Superior temporal gyrus (tissue), 1 donor: ENCODE measurements around the gene C2CD4A.
"Not testable (repeated sequence)": the region's sequence is repeated elsewhere in the genome, so short reads cannot be mapped to it uniquely, and the experiment has no call there.

ENCODE experiments used
- DNase-seq: peaks from one replicate; pipeline ENCODE4 v3.0.0-alpha.2; 2016; ENCODE audit errors: extremely low spot score

Gene C2CD4A, protein sequence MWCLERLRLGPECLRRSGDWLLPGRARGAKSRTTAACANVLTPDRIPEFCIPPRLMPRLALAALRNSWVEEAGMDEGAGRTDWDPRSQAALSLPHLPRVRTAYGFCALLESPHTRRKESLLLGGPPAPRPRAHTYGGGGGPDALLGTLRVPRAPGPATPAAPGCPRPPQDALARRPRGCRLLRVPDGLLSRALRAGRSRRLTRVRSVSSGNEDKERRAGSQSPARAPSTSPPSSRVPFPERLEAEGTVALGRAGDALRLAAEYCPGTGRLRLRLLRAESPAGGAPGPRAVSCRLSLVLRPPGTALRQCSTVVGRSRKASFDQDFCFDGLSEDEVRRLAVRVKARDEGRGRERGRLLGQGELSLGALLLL

DNA sequence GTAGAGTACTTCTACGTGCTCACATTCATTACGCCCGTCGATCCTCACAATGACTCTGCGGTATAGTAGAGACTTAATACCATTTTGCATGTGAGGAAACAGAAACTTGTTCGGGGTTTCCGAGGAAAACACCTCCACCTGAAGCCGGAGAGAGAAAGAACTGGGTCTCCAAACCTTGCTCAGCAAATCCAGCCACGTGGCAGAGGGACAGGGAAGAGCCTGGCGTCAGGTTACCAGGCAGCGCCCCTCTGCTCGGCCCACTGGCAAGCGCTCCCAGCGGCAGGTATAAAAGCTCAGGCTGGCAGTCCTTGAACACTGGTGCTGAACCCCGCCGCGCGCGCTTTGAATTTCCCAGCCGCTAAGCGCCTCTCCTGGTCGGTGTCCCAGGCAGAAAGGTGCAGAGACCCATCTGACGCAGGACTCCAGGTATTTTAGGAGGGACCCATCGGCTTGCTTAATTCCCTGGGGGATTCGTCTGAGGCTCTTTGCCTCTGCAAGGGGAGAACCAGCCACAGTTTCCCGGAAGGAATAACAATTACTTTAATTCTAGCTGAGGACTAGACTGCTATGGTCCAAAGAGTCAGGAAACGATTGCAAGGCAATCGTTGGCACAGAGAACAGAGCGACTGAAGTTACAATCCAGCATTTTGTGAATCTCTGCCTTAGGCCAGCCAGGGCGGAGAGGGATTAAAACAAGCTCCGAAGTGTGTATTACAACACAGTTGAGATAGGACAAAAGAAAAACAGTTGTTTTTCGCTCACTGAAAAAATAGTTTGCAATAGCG, at the start of gene C2CD4A:
TSS of gene C2CD4A (plus strand) at position 315 of the 785 bp plus-strand sequence. CDS start 637 bp downstream, outside the sequence.
- peak; percentile 45 for DNase-seq

DNA sequence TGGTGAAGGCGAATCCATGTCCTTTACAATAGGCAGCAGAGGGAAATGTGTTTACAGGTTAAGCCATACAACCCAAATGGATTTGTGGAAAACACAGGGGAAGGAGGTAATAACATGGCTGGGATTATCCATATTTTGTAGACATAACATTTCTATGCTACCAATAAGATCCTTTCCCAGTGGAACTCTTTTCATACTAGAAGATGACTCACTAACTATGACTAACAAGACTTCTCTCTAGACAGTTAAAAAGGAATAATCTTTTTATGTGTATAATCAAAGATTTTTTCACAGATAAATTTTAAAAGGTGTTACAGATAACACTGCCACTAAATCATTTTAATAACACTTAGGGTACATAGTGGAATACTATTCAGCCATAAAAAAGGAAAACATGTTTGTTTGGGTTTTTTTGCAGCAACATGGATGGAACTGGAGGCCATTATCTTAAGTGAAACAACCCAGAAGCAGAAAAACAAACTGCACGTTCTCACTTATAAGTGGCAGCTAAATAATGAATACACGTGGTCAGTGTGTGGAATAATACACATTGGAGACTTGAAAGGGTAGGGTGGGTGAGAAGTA, 46.1 kb upstream of the C2CD4A start:
- DNase-seq = no peak

DNA sequence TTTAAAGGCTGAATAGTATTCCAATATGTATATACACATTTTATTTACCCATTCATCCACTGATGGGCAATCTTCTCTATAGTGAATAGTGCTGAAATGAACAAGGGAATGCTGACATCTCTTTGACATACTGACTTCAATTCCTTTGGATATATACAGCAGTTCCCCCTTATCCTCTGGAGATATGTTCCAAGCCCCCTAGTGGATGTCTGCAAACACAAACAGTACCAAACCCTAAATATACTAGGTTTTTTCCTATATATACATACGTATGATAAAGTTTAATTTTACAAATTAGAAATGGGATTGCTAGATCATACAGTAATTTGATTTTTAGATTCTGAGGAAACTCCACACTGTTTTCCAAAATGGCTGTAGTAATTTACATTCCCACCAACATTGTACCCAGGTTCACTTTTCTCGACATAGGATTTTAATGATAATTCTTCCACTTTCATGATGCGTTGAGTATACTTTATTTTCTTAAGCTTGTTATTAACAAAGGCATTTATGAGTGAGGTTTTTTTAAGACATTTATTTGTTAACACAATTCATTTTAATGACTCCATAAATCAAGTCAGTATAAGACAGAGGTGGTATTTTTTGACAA, 44.7 kb upstream of the C2CD4A start:
- no peak for DNase-seq

DNA sequence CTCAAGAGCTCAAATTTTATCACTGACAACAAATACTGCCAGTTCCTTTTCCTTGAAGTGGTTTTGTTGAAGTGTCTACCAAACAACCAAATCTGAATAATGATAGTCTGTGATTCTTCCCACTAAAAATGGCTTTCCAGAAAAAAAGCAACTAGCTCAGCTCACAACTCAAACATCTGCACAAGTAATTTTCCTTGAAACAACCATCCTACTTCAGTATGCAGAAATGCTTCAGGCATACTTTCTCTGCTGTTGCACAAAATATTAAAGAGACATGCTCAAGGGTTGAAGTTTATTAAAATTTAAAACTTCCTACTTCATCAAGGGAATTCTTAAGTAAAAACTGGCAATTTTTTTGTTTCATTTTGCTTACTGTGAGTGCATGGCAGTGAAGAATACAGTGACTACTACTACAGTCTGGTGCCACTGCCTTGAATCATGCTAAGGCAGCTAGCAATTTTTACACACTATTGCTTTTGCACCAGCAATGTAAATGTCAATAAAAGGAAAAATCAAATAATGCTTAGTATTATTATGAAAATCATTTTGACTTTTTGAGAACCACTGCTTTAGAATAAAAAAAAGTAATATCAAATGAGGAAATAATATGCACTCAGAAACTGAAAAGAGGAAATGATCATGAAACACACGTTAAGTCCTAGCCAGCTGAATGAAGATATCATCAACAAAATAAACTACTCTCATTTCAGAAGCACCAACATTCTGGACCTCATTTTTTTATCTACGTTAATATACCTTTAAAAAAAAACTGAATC, 40.1 kb upstream of the C2CD4A start:
- no peak for DNase-seq

DNA sequence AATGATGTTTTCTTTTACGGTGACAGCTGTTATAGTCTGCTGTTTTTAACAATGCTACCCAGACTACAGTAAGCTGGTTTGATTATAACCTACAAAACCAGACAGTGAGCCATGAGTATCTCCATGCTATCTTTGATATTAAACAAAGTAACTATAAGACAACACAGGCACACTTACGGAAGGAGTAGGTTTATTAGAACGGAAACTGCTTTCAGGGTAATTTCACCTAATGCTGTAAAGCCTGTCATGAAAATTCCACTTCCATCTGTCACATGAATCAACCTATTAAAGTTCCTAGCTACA, 39.6 kb upstream of the C2CD4A start:
- no peak for DNase-seq

DNA sequence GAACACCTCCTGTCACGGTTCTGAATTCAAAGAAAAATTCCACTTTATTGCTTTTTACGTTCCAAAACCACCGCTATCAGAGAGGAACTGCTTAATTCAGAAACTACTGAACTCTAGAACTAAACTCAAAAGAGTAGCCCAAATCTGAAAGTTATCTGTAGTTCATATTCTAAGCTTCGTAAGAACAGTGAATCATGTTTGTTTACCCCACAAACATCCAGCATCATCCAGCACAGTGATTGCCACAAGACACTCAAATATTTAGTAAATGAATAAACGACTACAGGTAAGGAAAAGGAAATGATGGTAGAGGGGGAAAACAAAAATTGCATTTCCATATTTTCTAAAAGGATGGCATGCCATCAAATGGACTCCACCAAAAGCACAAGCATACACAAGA, 38.9 kb upstream of the C2CD4A start:
- no peak for DNase-seq

DNA sequence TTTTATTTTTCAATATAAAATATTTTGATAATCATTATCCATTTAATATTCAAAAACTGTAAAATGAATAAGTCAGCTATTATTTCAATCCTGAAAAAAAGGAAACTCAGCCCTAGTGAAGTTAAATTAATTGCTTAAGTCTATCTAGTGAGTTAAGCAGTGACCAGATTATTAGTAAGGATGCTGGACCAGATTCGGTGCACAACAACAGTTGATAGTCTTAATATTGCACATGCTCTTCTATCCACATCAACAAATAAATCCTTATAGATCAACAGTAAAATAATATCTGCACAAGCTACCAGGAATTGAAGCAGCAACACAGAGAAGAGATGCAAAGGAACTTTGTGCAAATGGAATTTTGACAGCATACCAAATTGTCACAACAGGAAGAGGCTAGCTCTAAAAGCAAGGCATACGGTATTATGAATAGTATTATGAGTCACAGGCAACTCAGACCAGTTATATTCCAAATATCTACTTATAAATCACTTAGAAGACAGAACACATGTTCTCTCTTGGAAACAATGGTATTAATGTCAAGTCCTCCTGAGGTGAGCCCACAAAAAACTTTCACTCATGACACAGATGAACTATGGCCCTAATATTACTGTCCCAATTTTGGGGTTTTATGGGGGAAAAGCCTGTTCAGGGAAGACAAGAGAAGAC, 31.4 kb upstream of the C2CD4A start:
- no peak for DNase-seq

DNA sequence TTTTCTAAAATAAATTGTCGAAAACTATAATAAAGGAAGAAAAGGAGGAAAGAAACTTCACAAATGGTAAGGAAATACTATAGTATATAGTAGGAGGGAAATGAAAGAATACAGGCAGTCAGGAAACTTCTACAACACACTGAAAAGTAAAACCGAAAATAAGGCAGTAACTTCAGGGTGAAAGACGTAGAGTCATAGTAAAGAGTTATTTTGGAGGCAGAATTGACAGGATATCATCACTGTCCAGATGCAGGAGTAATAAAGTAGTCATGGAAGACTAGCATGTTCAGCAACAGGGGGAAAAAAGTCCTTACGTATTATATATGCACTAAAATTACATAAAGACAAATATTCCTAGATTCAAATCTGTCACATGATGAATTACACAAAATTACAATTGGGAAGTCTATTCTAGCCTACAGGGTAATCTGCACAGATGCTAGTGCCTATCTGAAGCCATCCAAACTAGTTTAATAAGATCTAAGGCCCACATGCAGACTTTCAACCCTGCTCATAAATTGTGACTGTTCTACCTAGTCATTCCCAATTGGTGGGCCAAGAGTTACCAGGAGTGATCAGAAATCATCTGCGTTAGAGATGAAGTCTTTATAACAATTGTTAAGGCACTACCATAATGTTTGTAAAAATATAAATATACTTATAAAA, 20.6 kb upstream of the C2CD4A start:
- DNase-seq = no peak

DNA sequence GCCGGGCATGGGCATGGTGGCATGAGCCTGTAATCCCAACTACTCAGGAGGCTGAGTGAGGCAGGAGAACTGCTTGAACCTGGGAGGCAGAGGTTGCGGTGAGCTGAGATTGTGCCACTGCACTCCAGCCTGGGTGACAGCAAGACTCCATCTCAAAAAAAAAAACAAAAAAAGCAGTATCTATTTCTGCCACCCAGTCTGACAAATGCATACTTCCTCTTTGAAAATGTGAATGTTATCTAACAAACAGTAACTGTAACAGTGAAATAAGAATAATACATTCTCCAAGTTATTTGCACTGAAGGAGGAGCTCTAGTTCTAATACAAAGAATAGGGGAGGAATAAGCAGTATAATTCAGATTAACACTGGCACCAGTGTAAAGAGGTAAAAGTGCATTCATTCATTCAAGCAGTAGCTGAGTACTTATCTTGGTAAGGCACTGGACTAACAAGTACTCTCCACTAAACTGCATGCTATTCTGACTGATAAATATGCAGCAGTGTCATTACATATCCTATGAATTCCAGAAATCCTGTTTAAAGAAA, 19.4 kb upstream of the C2CD4A start:
- DNase-seq = no peak

DNA sequence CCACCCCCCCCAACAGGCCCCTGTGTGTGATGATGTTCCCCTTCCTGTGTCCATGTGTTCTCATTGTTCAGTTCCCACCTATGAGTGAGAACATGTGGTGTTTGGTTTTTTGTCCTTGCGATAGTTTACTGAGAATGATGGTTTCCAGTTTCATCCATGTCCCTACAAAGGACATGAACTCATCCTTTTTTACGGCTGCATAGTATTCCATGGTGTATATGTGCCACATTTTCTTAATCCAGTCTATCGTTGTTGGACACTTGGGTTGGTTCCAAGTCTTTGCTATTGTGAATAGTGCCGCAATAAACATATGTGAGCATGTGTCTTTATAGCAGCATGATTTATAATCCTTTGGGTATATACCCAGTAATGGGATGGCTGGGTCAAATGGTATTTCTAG, 18.5 kb upstream of the C2CD4A start:
- not testable (repeated sequence) for DNase-seq

DNA sequence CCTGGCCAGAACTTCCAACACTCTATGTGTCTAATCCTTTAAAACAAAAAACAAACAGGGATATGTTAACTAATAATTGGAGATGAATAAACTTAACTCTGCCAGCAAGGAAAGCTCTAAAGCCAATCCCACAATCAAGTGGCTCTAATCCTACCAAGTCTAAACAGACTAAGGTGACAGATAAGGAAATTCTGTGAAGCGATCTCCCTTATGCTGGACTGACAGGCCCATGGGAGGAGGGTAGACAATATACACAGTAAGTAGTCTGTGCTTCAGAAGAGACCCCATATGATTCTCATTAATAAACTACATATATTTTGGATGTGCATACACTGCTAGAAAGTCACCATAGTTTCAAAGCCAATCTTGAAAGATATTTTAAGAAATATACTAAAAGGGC, 16.7 kb upstream of the C2CD4A start:
- DNase-seq = no peak

DNA sequence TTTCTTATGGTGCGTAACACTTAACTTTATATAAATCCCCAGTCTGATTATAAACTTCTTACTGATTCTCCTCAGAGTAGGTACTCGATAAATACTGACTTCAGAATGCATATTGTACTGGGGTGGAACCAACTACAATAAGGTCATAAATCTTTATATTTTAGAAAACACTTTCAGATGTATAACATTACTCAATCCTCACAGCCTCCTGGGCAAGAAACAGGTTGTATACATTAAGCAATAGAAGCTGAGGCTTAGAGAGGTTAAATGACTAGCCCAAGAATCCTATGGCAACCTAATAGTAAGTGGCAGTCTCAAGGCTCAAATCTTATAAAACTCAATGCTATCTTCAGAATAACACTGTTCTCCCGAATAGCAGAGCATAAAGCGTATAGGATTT, 15.6 kb upstream of the C2CD4A start:
- DNase-seq = no peak

DNA sequence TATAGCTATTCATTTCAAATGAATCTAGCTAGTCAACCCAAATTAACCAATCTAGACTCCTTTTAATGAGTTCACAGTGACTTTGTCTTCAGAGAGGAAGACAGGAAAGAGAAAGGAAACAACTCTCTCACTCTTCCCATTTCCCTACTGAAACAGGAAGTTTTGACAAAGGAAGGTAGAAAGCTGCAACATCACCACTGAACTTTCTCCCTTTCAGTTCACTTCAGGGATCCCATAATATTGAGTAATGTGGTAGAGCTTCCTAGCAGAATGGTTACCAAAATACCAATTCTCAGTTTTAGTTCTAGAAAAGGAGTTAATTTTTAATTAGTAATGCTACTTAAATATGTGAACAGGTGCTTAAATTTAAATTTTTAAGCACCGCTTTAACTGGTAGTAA, 14.1 kb upstream of the C2CD4A start:
- DNase-seq = no peak

DNA sequence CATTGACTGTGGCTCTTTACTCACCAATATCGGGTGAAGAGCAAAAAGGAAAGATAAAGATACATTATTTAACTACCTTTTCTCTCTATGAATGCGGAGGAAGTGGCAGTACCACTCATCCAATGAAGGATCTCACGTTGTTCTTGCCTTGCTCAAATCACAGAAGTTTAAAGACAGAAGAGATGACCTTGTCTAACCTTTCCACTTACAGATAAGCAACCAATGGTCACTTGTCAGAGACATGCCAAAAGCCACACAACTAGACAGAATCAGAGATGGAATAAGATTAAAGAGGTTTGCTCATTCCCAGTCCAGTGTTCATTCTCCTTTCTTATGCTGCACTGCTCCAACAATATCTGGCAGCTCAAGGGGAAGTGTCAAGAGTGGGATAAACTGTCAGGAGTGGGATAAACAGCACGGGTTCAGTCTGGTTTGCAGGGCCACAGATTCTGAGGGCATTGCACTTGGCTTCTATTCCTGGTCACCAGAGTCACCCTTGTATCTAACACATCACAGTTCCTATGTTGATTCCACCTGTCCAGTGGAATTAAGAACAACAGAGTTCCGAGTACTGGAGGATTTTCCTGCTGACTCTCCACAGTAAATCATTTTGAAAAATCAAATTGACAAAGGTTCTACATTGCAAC, 13.2 kb upstream of the C2CD4A start:
- DNase-seq = no peak

DNA sequence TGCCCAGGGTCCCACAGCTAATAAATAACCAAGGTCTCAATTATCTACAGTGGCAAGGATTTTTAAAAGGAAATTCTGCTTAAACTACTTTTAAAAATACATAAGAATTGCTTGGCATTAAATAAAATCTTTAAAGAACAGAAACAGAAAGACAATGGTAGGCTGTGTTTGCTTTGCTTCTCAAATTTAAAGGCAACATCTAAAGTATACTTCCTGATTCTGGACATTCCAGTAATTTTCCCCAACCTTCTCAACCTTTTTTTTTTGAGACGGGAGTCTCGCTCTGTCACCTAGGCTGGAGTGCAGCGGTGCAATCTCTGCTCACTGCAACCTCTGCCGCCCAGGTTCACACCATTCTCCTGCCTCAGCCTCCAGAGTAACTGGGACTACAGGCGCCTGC, 11.8 kb upstream of the C2CD4A start:
- no peak for DNase-seq

DNA sequence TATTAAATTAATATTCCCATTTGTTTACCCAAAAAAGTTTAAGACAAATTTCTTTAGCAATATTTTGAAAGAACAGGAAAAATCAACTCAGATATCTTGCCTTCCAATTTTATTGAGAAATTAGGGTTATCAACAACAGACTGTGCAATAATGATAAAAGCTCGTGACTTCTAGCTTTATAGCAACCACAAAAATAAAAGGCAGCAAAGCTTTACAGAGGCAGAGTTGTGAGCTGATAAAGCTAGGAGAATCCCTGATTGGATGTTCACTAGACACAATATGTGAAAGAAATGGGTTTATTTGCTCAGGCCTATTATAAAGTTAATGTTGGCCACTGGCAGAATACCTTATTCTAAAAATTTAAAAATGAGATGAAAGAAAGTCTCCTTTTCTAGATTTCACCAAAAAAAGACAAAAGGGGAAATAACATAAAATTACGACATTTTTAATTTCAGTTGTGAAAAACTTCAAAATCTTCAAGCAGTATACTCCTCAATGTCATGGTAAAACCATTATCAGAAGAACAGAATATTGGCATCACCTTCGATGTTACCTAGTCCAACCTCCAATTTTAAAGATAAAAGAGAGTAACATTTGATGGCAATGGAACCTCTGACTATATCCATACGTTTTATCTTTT, 9.3 kb upstream of the C2CD4A start:
- no peak for DNase-seq

DNA sequence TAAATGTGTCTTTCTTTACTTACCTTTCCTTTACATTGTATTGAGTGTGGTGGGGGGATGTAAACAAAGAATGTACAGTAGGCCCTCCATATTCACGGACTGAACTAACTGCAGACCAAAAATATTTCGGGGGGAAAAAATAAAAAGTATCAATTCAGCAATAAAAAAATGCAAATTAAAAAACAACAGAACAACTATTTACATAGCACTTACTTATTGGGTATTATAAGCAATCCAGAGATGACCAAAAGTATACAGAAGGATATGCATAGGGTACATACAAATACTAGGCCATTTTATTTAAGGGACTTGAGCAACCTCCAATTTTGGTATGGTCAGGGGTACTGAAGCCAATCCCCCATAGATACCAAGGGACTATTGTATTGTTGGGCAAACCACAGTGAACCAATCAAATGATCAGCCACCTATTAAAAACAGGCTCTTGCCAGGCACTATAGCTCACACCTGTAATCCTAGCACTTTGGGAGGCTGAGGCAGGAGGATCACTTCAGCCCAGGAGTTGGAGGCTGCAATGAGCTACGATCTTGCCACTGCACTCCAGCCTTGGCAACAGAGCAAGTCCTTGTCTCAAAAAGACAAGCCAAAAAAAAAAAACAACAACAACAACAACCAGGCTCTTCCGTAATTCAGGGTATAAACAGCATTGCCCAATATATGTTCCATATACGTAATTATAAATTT, 8.3 kb upstream of the C2CD4A start:
- no peak for DNase-seq

DNA sequence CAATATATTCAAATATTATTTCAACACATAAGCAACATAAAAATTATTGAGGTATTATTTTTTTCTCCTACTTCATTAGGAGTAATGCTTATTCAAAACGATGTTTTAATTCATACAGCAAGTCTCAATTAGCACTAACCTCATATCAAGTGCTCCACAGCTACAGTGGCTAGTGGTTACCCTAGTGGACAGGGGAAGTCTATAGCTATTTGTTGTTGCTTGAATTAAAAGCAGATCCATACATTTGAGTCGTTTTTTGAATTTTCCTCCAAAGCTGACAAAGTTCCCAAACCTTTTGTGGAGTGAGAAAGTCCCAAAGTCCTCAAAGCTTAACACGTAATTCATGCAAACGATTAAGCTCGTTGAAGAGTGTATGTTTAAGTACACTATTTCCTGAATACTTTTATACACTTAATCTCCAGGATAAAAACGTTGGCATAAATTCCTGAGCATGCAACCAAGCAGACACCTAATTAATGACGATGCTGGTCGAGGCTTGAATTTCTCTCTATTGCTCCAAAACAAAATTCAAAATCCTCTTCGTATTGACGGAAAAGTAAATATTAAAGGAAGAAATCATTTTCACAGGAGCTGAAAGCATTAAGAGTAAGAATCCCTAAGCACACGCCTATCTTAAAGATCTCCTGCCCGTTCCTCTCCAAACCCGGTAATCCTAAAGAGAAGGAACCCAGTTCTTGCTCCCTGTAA, 7.5 kb upstream of the C2CD4A start:
- no peak for DNase-seq
